Fibroblast of upper back skin (primary cell): ENCODE results near the gene HS6ST1.
A peak's percentile ranks its signal among the peaks of the same experiment; 100 is the strongest.
"Not testable (repeated sequence)": the region's sequence is repeated elsewhere in the genome, so short reads cannot be mapped to it uniquely, and the experiment has no call there.

Experiments used
- DNase-seq: peaks from one replicate; pipeline ENCODE4 v3.0.0-alpha.2; 2013

Gene HS6ST1

DNA sequence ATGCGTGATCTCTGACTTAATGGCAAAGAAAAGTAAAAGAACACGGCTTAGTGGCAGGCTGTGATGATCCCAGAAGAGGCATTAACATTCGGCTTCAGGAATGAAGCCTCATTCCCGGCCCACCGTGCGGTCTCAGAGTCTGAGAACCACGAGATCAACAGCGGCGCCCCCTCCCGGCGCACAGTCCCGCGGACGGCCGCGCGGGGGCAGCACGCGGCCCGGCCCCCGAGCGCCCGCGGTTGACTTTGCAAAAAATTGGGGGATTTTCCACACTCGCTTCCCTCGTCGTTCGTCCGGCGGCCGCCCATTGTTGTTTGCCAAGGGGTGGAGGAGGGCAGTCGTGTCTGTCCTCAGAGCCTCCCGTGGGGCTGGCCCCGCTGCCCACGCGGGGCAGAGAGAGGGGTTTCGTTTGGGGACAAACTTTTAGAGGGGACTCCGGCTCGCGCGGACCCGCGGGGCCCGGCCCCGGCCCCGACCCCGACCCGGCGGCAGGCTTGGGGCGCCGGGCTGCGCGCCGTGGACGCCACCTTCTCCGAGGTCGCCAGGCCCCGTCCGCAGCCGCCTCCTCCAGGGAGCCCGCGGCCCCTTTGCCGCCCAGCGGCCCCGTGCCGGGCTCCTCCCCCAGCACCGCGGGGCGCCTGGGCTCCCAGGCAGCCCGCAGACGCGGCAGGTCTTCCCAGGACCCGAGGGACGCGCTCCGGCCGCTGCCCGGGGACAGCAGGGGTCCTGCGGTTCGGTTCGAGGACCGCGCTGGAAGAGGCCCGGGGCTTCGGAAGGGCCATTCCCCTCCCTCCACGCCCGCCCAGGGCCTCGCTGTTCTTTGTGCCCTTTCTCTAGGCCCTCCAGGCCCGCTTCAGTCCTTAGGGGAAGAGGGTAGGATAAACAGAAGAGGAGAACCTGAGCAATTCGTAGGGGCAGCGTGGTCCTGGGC, 3.4 kb upstream of the HS6ST1 start:
- DNase-seq = peak; percentile 83

DNA sequence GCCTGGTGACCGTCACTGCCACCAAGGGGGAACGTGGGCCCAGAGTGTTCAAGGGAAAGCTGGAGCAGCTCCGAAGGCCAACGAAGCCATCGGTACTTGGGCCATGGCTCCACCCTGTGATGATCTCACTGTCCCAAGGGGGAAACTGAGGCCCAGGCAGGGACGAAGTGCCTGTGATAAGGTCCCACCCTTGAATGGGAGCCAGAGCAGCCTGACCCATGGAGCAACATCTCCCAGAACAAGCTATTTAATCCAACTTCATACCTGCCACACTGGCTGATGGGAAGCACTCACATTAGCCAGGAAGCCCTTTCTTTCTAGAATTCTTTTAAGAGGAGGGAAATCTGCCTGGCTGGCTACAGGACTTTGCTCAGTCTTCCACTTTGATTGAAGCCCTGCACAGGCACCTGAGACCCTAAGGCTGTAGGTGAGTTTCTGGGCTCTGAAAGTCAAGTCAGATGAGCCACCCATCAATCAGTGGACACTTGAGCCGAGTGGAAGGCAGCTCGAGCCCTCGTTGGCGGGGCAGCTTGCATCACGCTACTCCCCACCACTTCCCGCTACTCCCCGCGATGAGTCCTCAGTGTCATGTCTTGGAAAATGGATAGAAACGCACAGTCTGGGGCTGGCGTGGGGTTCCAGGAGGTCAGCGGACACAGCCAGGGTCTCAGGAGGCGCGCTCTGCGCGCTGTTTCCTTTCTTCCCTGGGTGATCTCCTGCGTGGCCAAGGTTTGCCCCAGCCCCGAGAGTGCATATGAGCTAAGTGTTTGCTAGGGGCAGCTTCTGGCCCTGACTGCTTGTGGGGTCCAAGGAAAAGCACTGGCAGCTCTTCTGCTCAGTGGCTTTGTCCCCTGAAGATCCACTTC, 2.5 kb upstream of the HS6ST1 start:
- DNase-seq = no peak

GRCh38 chr2:128320192-128320905, 1.7 kb upstream of the HS6ST1 start:
- DNase-seq = no peak

GRCh38 chr2:128319631-128320191, 1.0 kb upstream of the HS6ST1 start:
- no peak for DNase-seq

GRCh38 chr2:128318245-128318644, 423 bp downstream of the HS6ST1 start:
- DNase-seq = not testable (repeated sequence)

DNA sequence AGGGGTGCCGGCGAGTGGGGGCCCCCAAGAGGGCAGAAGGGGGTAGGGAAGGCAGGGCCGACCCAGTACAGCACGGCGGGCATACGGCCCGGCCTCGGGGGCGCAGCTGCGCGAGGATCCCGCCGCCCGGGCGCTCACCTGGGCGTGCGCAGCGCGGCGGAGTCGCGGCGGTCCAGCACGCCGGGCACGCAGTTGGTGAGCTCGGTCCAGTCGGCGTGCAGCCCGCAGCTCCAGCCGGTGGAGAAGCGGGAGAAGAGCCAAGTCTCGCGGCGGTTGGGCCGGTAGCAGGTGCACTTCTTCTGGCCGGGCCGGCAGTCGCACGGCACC, 806 bp downstream of the HS6ST1 start:
- DNase-seq = not testable (repeated sequence)

- no peak for DNase-seq
These were observed 1.3 kb downstream of the HS6ST1 start for GRCh38 chr2:128317181-128317898.

GRCh38 chr2:128316777-128317180, 1.9 kb downstream of the HS6ST1 start:
- no peak for DNase-seq

DNA sequence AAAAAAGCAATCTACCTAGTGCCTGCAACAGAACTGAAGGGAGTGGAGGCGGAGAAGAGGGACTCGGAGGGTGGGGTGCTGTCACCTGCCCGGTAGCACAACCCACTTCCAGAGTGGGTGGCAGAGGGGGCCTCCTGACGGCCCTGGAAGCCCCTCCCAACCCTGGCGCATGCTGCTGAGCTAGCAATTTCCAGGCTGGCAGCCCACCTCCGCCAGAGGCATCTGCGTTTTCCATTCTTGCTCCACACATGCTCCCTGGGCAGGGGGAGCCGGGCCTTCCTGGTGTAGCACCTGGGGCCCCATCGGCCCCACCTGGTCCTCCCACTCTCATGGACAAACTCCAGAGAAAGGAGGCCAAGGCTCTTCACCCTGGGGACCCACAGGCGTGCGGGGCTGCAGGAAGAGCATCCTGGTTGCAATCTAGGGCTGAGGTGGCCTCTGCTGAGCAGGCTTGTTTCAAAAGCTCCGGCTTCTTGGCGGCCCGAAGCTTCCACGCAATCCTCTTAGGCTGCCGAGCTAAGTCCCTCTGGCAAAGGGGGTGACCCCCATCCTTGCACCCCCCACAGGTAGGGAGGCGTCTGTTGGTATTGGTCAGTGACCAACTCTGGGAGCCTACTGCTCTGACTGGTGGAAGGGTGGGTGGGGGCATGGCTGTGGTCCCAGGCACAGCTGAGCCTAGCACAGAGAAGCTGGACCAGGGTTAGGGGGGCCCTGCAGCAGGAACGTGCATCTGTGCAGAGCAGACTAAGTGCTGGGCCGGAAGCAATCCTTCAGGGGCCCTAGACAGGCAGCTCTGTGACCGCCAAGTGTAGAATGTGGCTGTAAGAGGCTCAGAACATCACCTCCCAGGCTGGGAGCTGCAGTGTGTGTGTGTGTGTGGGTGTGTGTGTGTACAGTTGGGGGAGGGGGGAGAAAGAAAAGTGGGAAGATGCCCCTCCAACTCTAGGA, 2.6 kb downstream of the HS6ST1 start:
- peak; percentile 71 for DNase-seq

DNA sequence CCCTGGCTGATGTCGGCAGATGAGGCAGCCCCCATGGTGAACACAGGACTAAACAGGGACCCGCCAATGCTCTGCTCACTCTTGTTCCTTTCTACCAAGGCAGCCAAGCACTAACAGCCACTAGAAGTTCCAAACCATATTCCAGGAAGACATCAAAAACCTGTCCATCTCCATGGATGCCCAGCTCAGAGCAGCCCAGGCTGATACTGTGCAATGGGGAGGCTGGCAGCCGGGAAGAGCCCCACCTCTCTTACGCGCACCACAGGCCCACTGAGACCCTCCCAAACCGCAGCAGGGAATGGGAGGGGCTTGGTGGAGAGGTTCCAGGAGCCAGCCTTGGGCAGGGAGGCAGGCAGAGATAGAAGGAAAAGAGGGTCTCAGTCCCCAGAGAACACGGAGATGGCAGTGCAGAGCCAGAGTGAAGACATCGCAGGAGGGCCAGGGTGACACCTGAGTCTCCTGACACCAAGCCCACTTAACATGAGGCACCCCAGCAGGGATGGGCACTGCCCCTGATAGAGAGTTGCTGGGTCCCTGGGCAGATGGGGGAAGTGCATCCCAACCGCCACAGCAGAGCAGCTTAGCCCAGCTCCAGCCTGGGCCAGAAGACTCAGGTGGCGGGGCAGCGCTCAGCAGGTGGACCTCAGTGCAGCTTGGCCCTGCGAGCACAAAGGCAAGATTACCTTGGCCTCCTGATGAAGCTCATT, 3.4 kb downstream of the HS6ST1 start:
- DNase-seq = no peak

- DNase-seq = no peak
These were observed 4.1 kb downstream of the HS6ST1 start for GRCh38 chr2:128314348-128315121.

GRCh38 chr2:128313931-128314347, 4.7 kb downstream of the HS6ST1 start:
- DNase-seq = no peak

DNA sequence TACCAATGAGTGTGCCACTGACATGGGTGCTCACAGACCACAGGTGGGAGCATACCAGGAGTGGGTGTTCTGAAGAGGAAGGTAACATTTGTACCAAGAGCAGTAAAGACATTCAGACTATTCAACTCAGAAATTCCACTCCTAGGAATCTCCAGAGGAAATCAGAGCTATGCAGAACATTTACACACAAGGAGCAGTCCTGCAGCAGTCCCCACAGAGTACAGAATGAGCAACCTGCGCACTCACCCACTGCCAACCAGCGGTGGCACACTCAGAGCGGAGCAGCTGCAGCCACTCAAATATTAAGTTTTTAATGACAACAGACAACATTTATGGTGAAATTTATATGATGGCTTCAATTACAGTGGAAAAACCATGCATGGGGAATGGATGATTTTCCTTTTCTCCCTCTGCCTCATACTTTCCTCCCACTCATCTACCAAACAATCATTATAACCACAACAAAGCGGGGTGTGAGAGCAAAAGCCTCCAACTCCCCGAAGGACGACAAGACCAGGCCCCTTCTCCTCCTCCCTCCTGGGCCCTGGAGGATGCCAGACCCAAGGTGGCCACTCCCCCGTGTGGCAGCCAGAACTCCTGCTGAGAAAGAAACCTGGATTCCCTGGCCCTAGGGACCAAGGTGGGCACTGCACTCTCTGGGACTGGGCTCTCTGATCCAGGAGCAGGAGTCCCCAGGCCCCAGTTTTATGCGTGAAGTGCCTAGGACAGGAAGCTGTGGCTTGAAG, 5.4 kb downstream of the HS6ST1 start:
- peak; percentile 38 for DNase-seq

DNA sequence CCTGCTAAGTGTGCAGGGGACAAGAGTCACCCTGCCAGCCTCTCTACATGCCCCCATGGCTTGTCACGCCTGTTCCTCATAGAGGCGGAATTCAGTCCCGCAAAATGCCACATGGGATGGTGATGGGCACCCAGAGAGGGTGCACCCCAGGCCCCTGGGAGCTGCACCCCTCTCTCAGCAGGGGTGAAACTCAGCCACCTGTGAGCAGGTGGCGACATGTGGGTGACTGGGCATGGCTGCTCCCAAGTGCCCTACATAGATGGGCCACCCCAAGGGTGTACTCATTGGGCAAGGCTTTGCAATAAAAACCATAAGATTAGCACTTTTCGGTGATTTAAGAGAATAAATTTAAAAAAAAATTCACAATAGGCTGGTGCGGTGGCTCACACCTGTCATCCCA, 6.3 kb downstream of the HS6ST1 start:
- no peak for DNase-seq

DNA sequence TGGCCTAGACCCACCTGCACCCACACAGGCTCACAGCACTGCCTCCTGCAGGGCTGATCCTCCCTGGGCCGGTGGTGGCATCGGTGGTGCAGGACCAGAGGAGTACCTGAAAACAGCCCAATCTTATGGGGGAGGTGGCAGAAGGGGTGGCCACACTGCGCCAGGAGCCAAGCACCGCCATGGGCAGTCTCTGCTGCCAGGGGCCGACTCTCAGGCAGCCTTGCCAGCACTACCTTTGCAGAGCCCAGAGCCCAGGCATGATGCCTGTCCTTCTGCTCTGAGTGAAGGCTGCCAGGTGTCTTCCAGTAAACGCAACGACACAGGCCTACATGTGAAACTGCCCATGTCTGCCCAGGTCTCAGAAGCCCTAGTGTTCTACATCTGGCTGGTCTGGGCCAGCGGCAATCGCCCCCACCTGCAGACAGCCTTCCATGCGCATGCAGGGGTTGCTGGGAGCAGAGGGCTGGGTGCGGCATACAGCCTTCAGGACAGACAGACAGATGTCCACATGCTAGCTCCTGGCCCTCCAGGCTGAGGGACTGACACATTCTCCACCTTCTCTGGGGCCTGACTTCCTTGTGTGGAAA, 6.8 kb downstream of the HS6ST1 start:
- DNase-seq = no peak

DNA sequence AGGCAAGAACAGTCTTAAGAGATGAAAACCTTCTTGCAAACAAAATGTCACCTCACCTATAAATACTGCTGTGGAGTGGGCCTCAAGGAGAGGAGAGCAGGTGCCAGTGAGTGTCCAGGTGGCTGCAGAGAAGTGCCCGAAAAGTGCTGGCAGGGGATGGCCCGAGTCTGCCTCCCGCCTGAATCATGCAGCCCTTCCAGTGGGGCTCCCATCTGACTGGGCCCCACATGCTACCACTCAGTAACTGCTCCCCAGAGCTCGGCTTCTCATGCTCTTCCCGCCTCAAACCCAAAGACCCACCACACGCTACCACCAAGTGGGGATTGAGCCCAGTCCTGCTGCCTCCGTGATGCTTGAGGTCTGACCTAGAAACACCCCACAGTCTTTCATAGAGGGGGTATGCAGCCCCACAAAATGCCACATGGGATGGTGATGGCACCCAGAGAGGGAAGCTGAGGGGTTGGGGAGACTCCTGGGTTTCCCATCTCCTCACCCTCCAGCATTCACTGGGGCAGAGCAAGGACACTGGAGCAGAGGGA, 7.4 kb downstream of the HS6ST1 start:
- no peak for DNase-seq

GRCh38 chr2:128310761-128311160, 7.9 kb downstream of the HS6ST1 start:
- DNase-seq = no peak

DNA sequence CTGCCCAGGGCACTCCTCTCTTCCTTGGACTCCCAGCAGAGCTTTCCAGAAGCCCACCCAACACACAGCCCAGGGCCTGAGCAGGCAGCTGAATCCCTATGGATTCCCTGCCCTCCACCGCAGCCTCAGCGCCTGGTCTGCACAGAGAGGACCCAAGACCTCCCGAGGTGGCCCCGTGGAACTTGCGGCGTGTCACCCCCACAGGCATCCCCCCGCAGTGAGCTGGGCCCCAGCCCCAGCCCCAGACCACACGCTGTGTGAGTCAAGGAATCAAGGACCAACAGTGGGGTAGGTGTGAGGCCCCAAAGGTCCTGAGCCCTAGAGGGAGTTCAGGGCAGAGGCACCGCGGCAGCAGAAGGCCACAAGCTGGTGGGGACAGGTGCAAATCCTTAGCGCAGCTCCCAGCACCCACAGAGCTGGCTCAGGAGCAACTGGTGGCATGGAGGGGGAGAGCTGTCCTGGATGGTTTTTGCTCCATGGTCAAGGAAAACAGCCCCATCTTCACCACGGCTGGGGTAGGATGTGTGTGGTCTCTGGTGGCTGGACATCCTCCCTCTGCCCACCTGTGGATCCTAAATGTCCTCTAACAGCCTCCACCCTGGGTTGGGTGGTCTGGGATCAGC, 8.5 kb downstream of the HS6ST1 start:
- no peak for DNase-seq
